ENCODE data around the gene COMMD6. TPM values are rescaled to one million over a fixed set of nuclear protein-coding genes. Genes with fewer than 3 reads are reported as not detected.
A peak's percentile ranks its signal among the peaks of the same experiment; 100 is the strongest.

COMMD6 gene
- total RNA-seq, 3 donors from 2014 or later (not counting 1 experiment from before 2014, with no cell fraction given): 111 to 149 (median 118) TPM

- Histone ChIP-seq H3K27me3 (ENCODE audit: control insufficient read depth, insufficient read depth, low read length) (no peaks in the 10 kb centered on the region), H3K27ac (ENCODE audit: low read length) (no peak overlapping the region), H3K9me3 (ENCODE audit: control insufficient read depth, insufficient read depth, low read length) (no peaks in the 10 kb centered on the region), H3K36me3 (ENCODE audit: control insufficient read depth, insufficient read depth, low read length) (no peaks in the 10 kb centered on the region), H3K4me1 (ENCODE audit: control insufficient read depth, insufficient read depth, low read length) (peaks cover 12% of the 10 kb centered on the region), H3K4me3 (ENCODE audit: low read length) (no peak overlapping the region)
- Mint-ChIP-seq H3K4me1 (peaks cover 10 to 21% of the 10 kb centered on the region in 2 donors), H3K36me3 (no peaks in the 10 kb centered on the region), H3K9me3 (no peaks in the 10 kb centered on the region), H3K27me3 (ENCODE audit: low read depth in 2 of 2) (peaks cover 0 to 3% of the 10 kb centered on the region in 2 donors), H3K27ac (no peak overlapping the region), H3K4me3 (no peak overlapping the region)
- DNase-seq: no peak
- TF ChIP-seq CTCF (IDR thresholded peaks at IDR 0.05): no peak
- WGBS (ENCODE audit: insufficient coverage): 93% methylated on average over 4 of the region's 5 CpGs
- no peak for ATAC-seq
- intact Hi-C loops (cut with micrococcal nuclease): no loop called here
Observed at GRCh38 chr13:75492389-75492788, 45.3 kb downstream of the COMMD6 start.

- intact Hi-C loops (cut with micrococcal nuclease): loop anchor here (2.0 kb wide), 1 partner anchor 57 kb away; the partner anchor contains the start of gene UCHL3
- Mint-ChIP-seq H3K27me3 (ENCODE audit: low read depth in 2 of 2) (peaks cover 0 to 3% of the 10 kb centered on the region in 2 donors), H3K4me1 (peaks cover 18 to 28% of the 10 kb centered on the region in 2 donors), H3K4me3 (no peak overlapping the region), H3K36me3 (no peaks in the 10 kb centered on the region), H3K9me3 (no peaks in the 10 kb centered on the region), H3K27ac (no peak overlapping the region)
- TF ChIP-seq CTCF (IDR thresholded peaks at IDR 0.05): no peak
- Histone ChIP-seq H3K4me3 (ENCODE audit: low read length) (no peak overlapping the region), H3K27me3 (ENCODE audit: control insufficient read depth, insufficient read depth, low read length) (no peaks in the 10 kb centered on the region), H3K4me1 (ENCODE audit: control insufficient read depth, insufficient read depth, low read length) (peaks cover 17% of the 10 kb centered on the region), H3K27ac (ENCODE audit: low read length) (no peak overlapping the region), H3K9me3 (ENCODE audit: control insufficient read depth, insufficient read depth, low read length) (no peaks in the 10 kb centered on the region), H3K36me3 (ENCODE audit: control insufficient read depth, insufficient read depth, low read length) (no peaks in the 10 kb centered on the region)
- no peak for ATAC-seq
- no peak for DNase-seq
- no CpG with 5 or more reads among the region's 2 CpGs for WGBS (ENCODE audit: insufficient coverage)
Observed at GRCh38 chr13:75491376-75491775, 46.3 kb downstream of the COMMD6 start.

- ATAC-seq: peak; percentile 86 to 87 (median 87)
- 52% methylated on average over 8 of the region's 10 CpGs for WGBS (ENCODE audit: insufficient coverage)
- intact Hi-C loops (cut with micrococcal nuclease): loop anchor here (2.0 kb wide), 1 partner anchor 59 kb away; the partner anchor contains the start of gene UCHL3
- Histone ChIP-seq H3K9me3 (ENCODE audit: control insufficient read depth, insufficient read depth, low read length) (no peaks in the 10 kb centered on the region), H3K4me3 (ENCODE audit: low read length) (no peak overlapping the region), H3K27me3 (ENCODE audit: control insufficient read depth, insufficient read depth, low read length) (no peaks in the 10 kb centered on the region), H3K27ac (ENCODE audit: low read length) (peak overlapping the region; percentile 4), H3K36me3 (ENCODE audit: control insufficient read depth, insufficient read depth, low read length) (no peaks in the 10 kb centered on the region), H3K4me1 (ENCODE audit: control insufficient read depth, insufficient read depth, low read length) (peaks cover 23% of the 10 kb centered on the region)
- peaks cover 27 to 35% of the 10 kb centered on the region in 2 donors for H3K4me1 Mint-ChIP-seq
- TF ChIP-seq CTCF (IDR thresholded peaks at IDR 0.05): no peak
- H3K4me3 Mint-ChIP-seq: peak overlapping the region; percentile 81
- peaks cover 0 to 6% of the 10 kb centered on the region in 2 donors for H3K27me3 Mint-ChIP-seq (ENCODE audit: low read depth in 2 of 2)
- H3K36me3 Mint-ChIP-seq: no peaks in the 10 kb centered on the region
- H3K27ac Mint-ChIP-seq: peak overlapping the region; percentile 83 to 84
- no peaks in the 10 kb centered on the region for H3K9me3 Mint-ChIP-seq
- DNase-seq: peak in 1 of 2 donors; percentile 15
Observed at GRCh38 chr13:75489502-75490263, 48.0 kb downstream of the COMMD6 start.
